ENCODE data around the gene CTDSPL2. TPM values are rescaled to one million over a fixed set of nuclear protein-coding genes. Genes with fewer than 3 reads are reported as not detected.

The CTDSPL2 gene
- total and polyA plus RNA-seq, 2 donors from 2014 or later = 4.2 to 37.8 TPM

DNA sequence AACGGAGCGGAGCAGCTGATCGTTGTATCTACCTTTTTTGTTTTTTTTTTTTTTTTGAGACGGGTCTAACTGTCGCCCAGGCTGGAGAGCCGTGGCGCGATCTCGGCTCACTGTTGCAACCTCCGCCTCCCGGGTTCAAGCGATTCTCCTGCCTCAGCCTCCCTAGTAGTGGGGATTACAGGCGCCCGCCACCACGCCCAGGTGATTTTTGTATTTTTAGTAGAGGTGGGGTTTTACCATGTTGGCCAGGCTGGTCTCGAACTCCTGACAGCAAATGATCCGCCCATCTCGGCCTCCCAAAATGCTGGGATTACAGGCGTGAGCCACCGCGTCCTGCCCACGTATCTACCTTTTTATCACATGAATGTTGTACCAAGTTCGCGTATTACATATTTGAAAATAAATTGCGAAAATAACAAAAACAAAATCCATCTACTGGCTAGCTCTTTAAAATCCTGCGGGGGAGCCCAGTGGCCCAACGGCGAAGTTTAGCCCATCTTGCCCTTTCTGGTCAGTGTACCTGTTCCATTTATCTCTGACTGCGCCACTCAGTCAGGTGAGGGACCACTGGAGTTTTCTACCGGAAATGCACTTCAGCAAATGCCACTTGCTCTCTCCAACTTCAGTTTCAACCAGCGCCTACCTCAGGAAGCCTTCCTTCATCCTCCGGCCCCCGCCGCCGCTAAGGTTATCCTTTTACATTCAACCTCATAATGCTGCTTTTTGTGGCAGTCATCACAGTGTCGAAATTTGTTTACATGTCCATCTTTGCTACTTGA, 108.3 kb downstream of the CTDSPL2 start:
- H3K4me1 ChIP-seq (ENCODE audit: control insufficient read depth in 2 of 3, insufficient read depth in 2 of 3, low read depth in 1 of 3, low read length in 3 of 3) = peaks cover 0 to 16% (median 7%) of the 10 kb centered on the region in 3 donors
- FAIRE-seq = no peak
- no peaks in the 10 kb centered on the region for H3K9me3 ChIP-seq (ENCODE audit: control insufficient read depth in 2 of 3, insufficient read depth in 1 of 3, low read length in 3 of 3)
- peak overlapping the region; percentile 78 to 95 (median 91) for H3K9ac ChIP-seq (ENCODE audit: low read length in 3 of 3)
- intact Hi-C loops (cut with DNase I) = no loop called here
- H3K4me3 ChIP-seq (ENCODE audit: low read length in 3 of 3) = peak overlapping the region; percentile 68 to 86 (median 72)
- H3K27me3 ChIP-seq (ENCODE audit: control insufficient read depth, insufficient read depth, low read length) = no peaks in the 10 kb centered on the region
- TF ChIP-seq, protein P1, sequence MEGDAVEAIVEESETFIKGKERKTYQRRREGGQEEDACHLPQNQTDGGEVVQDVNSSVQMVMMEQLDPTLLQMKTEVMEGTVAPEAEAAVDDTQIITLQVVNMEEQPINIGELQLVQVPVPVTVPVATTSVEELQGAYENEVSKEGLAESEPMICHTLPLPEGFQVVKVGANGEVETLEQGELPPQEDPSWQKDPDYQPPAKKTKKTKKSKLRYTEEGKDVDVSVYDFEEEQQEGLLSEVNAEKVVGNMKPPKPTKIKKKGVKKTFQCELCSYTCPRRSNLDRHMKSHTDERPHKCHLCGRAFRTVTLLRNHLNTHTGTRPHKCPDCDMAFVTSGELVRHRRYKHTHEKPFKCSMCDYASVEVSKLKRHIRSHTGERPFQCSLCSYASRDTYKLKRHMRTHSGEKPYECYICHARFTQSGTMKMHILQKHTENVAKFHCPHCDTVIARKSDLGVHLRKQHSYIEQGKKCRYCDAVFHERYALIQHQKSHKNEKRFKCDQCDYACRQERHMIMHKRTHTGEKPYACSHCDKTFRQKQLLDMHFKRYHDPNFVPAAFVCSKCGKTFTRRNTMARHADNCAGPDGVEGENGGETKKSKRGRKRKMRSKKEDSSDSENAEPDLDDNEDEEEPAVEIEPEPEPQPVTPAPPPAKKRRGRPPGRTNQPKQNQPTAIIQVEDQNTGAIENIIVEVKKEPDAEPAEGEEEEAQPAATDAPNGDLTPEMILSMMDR (IDR thresholded peaks at IDR 0.05; ENCODE audit: borderline replicate concordance, extremely low read depth, insufficient read depth) = no peak
- no peaks in the 10 kb centered on the region for H3K36me3 ChIP-seq (ENCODE audit: control insufficient read depth in 2 of 3, insufficient read depth in 3 of 3, low read length in 3 of 3)
- H3K27ac ChIP-seq (ENCODE audit: low read depth in 2 of 2, low read length in 2 of 2) = peak overlapping the region; percentile 93 to 97
- peak in 3 of 5 donors; percentile 50 to 73 (median 72) for DNase-seq

- peak in 3 of 5 donors; percentile 94 to 96 (median 95) for DNase-seq
- H3K36me3 ChIP-seq (ENCODE audit: control insufficient read depth in 2 of 3, insufficient read depth in 3 of 3, low read length in 3 of 3) = no peaks in the 10 kb centered on the region
- intact Hi-C loops (cut with DNase I) = no loop called here
- no peaks in the 10 kb centered on the region for H3K27me3 ChIP-seq (ENCODE audit: control insufficient read depth, insufficient read depth, low read length)
- no peak for FAIRE-seq
- H3K4me1 ChIP-seq (ENCODE audit: control insufficient read depth in 2 of 3, insufficient read depth in 2 of 3, low read depth in 1 of 3, low read length in 3 of 3) = peaks cover 0 to 18% (median 9%) of the 10 kb centered on the region in 3 donors
- peak overlapping the region; percentile 68 to 86 (median 72) for H3K4me3 ChIP-seq (ENCODE audit: low read length in 3 of 3)
- TF ChIP-seq, protein P1 (IDR thresholded peaks at IDR 0.05; ENCODE audit: borderline replicate concordance, extremely low read depth, insufficient read depth) = peak; percentile 39
- peak overlapping the region; percentile 78 to 95 (median 91) for H3K9ac ChIP-seq (ENCODE audit: low read length in 3 of 3)
- H3K9me3 ChIP-seq (ENCODE audit: control insufficient read depth in 2 of 3, insufficient read depth in 1 of 3, low read length in 3 of 3) = no peaks in the 10 kb centered on the region
- H3K27ac ChIP-seq (ENCODE audit: low read depth in 2 of 2, low read length in 2 of 2) = peak overlapping the region; percentile 93 to 97
These were observed 109.0 kb downstream of the CTDSPL2 start for GRCh38 chr15:44536302-44536961.

DNA sequence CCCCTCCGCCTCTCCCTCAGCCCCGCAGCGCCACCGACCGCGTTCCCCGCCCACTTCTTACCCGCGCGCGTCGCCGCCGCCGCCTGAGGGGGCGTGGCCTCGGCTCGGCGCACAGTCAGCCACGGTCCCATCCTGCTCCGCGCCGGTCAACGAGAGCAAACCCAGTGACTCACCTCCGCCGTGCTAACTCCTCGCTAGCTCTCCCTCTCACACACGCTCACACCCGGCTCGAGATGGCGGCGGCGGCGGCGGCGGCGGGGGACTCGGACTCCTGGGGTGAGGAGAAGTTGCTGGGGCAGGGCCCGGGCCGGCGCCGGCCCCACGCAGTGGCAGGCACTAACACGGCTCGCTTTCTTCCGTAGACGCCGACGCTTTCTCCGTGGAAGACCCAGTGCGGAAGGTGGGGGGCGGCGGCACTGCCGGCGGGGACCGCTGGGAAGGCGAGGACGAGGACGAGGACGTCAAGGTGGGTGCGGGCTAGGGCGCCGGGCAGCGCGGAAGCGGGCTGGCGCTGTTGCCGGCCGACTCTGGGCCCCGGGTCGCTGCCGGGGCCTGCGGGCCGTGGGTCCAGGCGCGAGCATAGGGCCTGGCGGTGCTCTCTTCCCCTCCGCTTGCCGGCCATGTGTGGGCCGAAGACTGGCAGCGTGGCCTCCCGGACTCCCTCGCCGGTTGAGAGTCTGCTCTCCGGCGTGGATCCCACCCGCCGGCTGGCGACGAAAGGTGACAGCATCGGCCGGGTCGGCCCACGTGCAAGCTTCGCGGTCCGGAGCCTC, 109.7 kb downstream of the CTDSPL2 start, which contains the start of gene EIF3J:
EIF3J (plus strand) TSS at position 186 of the 773 bp plus-strand sequence; CDS start at position 234, 48 bp downstream.
- intact Hi-C loops (cut with DNase I) = no loop called here
- Histone ChIP-seq H3K27ac (ENCODE audit: low read depth in 2 of 2, low read length in 2 of 2) (peak within 1 kb of the TSS; percentile 93 to 97), H3K9me3 (ENCODE audit: control insufficient read depth in 2 of 3, insufficient read depth in 1 of 3, low read length in 3 of 3) (no peaks in the 10 kb centered on the region), H3K4me1 (ENCODE audit: control insufficient read depth in 2 of 3, insufficient read depth in 2 of 3, low read depth in 1 of 3, low read length in 3 of 3) (peaks cover 0 to 19% (median 13%) of the 10 kb centered on the region in 3 donors), H3K36me3 (ENCODE audit: control insufficient read depth in 2 of 3, insufficient read depth in 3 of 3, low read length in 3 of 3) (no peaks in the 10 kb centered on the region), H3K9ac (ENCODE audit: low read length in 3 of 3) (peak within 1 kb of the TSS; percentile 86 to 95 (median 91)), H3K4me3 (ENCODE audit: low read length in 3 of 3) (peak within 1 kb of the TSS; percentile 84 to 87 (median 86)), H3K27me3 (ENCODE audit: control insufficient read depth, insufficient read depth, low read length) (no peaks in the 10 kb centered on the region)
- TF ChIP-seq, protein P1 (IDR thresholded peaks at IDR 0.05; ENCODE audit: borderline replicate concordance, extremely low read depth, insufficient read depth) = no peak
- DNase-seq (peak; percentile 96 to 98 (median 98)), FAIRE-seq (no peak)

All from kidney (tissue), 14 donors.